ENCODE measurements around the gene PAX2. TPM values are rescaled to one million over a fixed set of nuclear protein-coding genes. Genes with fewer than 3 reads are reported as not detected.

The PAX2 gene
- total RNA-seq, 1 donor from 2014 or later = 17.4 TPM

- TF ChIP-seq CTCF (IDR thresholded peaks at IDR 0.05; ENCODE audit: unreplicated experiment) = no peak
- no peak for DNase-seq (ENCODE audit: low spot score)
- Mint-ChIP-seq H3K9me3 (ENCODE audit: unreplicated experiment) (no peaks in the 10 kb centered on the region), H3K4me1 (ENCODE audit: unreplicated experiment) (peaks cover 62% of the 10 kb centered on the region), H3K36me3 (ENCODE audit: low read depth, unreplicated experiment) (no peaks in the 10 kb centered on the region), H3K27me3 (ENCODE audit: unreplicated experiment) (peaks cover 35% of the 10 kb centered on the region), H3K27ac (ENCODE audit: unreplicated experiment) (peak overlapping the region; percentile 2), H3K4me3 (ENCODE audit: unreplicated experiment) (peak overlapping the region; percentile 43)
Observed at GRCh38 chr10:100732241-100732596, 13.2 kb upstream of the PAX2 start.

- DNase-seq (ENCODE audit: low spot score) = no peak
- H3K27me3 Mint-ChIP-seq (ENCODE audit: unreplicated experiment) = peaks cover 37% of the 10 kb centered on the region
- TF ChIP-seq CTCF (IDR thresholded peaks at IDR 0.05; ENCODE audit: unreplicated experiment) = no peak
- no peaks in the 10 kb centered on the region for H3K9me3 Mint-ChIP-seq (ENCODE audit: unreplicated experiment)
- H3K27ac Mint-ChIP-seq (ENCODE audit: unreplicated experiment) = no peak overlapping the region
- peaks cover 66% of the 10 kb centered on the region for H3K4me1 Mint-ChIP-seq (ENCODE audit: unreplicated experiment)
- peaks cover 2% of the 10 kb centered on the region for H3K36me3 Mint-ChIP-seq (ENCODE audit: low read depth, unreplicated experiment)
- no peak overlapping the region for H3K4me3 Mint-ChIP-seq (ENCODE audit: unreplicated experiment)
Observed at GRCh38 chr10:100733329-100733728, 12.1 kb upstream of the PAX2 start.

- peaks cover 40% of the 10 kb centered on the region for H3K27me3 Mint-ChIP-seq (ENCODE audit: unreplicated experiment)
- TF ChIP-seq CTCF (IDR thresholded peaks at IDR 0.05; ENCODE audit: unreplicated experiment) = no peak
- H3K9me3 Mint-ChIP-seq (ENCODE audit: unreplicated experiment) = no peaks in the 10 kb centered on the region
- H3K4me1 Mint-ChIP-seq (ENCODE audit: unreplicated experiment) = peaks cover 64% of the 10 kb centered on the region
- peak overlapping the region; percentile 32 for H3K27ac Mint-ChIP-seq (ENCODE audit: unreplicated experiment)
- peak overlapping the region; percentile 76 for H3K4me3 Mint-ChIP-seq (ENCODE audit: unreplicated experiment)
- no peak for DNase-seq (ENCODE audit: low spot score)
- H3K36me3 Mint-ChIP-seq (ENCODE audit: low read depth, unreplicated experiment) = peaks cover 6% of the 10 kb centered on the region
Observed at GRCh38 chr10:100734295-100735086, 10.9 kb upstream of the PAX2 start.

- Mint-ChIP-seq H3K4me1 (ENCODE audit: unreplicated experiment) (peaks cover 65% of the 10 kb centered on the region), H3K27ac (ENCODE audit: unreplicated experiment) (no peak overlapping the region), H3K9me3 (ENCODE audit: unreplicated experiment) (no peaks in the 10 kb centered on the region), H3K27me3 (ENCODE audit: unreplicated experiment) (peaks cover 38% of the 10 kb centered on the region), H3K4me3 (ENCODE audit: unreplicated experiment) (peak overlapping the region; percentile 31), H3K36me3 (ENCODE audit: low read depth, unreplicated experiment) (peaks cover 6% of the 10 kb centered on the region)
- no peak for DNase-seq (ENCODE audit: low spot score)
- TF ChIP-seq CTCF (IDR thresholded peaks at IDR 0.05; ENCODE audit: unreplicated experiment) = no peak
Observed at GRCh38 chr10:100735087-100735336, 10.4 kb upstream of the PAX2 start.

GRCh38 chr10:100735337-100736143 is 9.8 kb upstream of the PAX2 start:
- TF ChIP-seq CTCF (IDR thresholded peaks at IDR 0.05; ENCODE audit: unreplicated experiment) = no peak
- peak overlapping the region; percentile 65 for H3K4me3 Mint-ChIP-seq (ENCODE audit: unreplicated experiment)
- H3K27ac Mint-ChIP-seq (ENCODE audit: unreplicated experiment) = no peak overlapping the region
- peaks cover 6% of the 10 kb centered on the region for H3K36me3 Mint-ChIP-seq (ENCODE audit: low read depth, unreplicated experiment)
- H3K9me3 Mint-ChIP-seq (ENCODE audit: unreplicated experiment) = no peaks in the 10 kb centered on the region
- H3K27me3 Mint-ChIP-seq (ENCODE audit: unreplicated experiment) = peaks cover 44% of the 10 kb centered on the region
- DNase-seq (ENCODE audit: low spot score) = no peak
- peaks cover 66% of the 10 kb centered on the region for H3K4me1 Mint-ChIP-seq (ENCODE audit: unreplicated experiment)
